HEK293 (cell line): ENCODE results near the gene ASCL4.
A peak's percentile ranks its signal among the peaks of the same experiment; 100 is the strongest.

Source experiments
- CTCF ChIA-PET: fragments of 350-600 bp; formaldehyde crosslinking; extraction: SDS; loops from one replicate; lab custom pipeline; 2021; ENCODE audit warnings: antibody characterized with exemption; lab: Yijun Ruan, JAX
- POLR2A ChIA-PET: fragments of 300-600 bp; formaldehyde crosslinking; extraction: SDS; loops from one replicate; lab custom pipeline; 2020; ENCODE audit warnings: antibody characterized with exemption, inconsistent platforms; lab: Yijun Ruan, JAX
- H3K27ac ChIP-seq: fragments of 200-500 bp; sonication (Bioruptor generic); 2 replicates; pipeline ENCODE4 v1.5.1; 2014; ENCODE audit warnings: low read depth, low read length, control low read depth, inconsistent platforms; ENCODE audit errors: extremely low read depth
- H3K36me3 ChIP-seq, 2 experiments: fragments of 200-500 bp in 1 of 2; sonication (Bioruptor generic) in 1 of 2; 1 replicate in 1 of 2; 2 replicates in 1 of 2; pipeline ENCODE4 v1.5.1; 2014 to 2017; ENCODE audit warnings: inconsistent platforms in 2 of 2, low read length in 2 of 2; ENCODE audit not compliant: control insufficient read depth in 2 of 2, insufficient read depth in 1 of 2
- H3K4me1 ChIP-seq: fragments of 200-500 bp; sonication (Bioruptor generic); 2 replicates; pipeline ENCODE4 v1.5.1; 2014; ENCODE audit warnings: mild to moderate bottlenecking, low read length, inconsistent platforms; ENCODE audit not compliant: control insufficient read depth, insufficient read depth
- H3K4me3 ChIP-seq: 2 replicates; pipeline ENCODE4 v1.5.1; 2011; ENCODE audit warnings: low read depth, mild to moderate bottlenecking, control low read depth, low read length, moderate library complexity
- H3K9me3 ChIP-seq: fragments of 200-500 bp; sonication (Bioruptor generic); 2 replicates; pipeline ENCODE4 v1.5.1; 2014; ENCODE audit warnings: low read depth, low read length, inconsistent platforms; ENCODE audit not compliant: control insufficient read depth, insufficient read depth
- FEZF1 ChIP-seq: fragments of 450-650 bp; formaldehyde crosslinking; IDR thresholded peaks from 2 replicates; pipeline ENCODE4 v1.5.1; 2016; ENCODE audit warnings: missing biosample characterization, missing genetic modification characterization
- GFI1B ChIP-seq: fragments of 450-650 bp; formaldehyde crosslinking; IDR thresholded peaks from 2 replicates; pipeline ENCODE4 v1.5.1; 2016; ENCODE audit warnings: missing biosample characterization, missing genetic modification characterization
- GLI4 ChIP-seq: fragments of 450-650 bp; formaldehyde crosslinking; IDR thresholded peaks from 2 replicates; pipeline ENCODE4 v1.5.1; 2016; ENCODE audit warnings: missing biosample characterization, missing genetic modification characterization
- GLIS1 ChIP-seq: fragments of 450-650 bp; formaldehyde crosslinking; IDR thresholded peaks from 2 replicates; pipeline ENCODE4 v1.5.1; 2016; ENCODE audit warnings: missing biosample characterization, missing genetic modification characterization
- GLIS2 ChIP-seq: fragments of 450-650 bp; formaldehyde crosslinking; IDR thresholded peaks from 2 replicates; pipeline ENCODE4 v1.5.1; 2016; ENCODE audit warnings: missing biosample characterization, missing genetic modification characterization
- KLF1 ChIP-seq: fragments of 450-650 bp; formaldehyde crosslinking; IDR thresholded peaks from 2 replicates; pipeline ENCODE4 v1.5.1; 2016; ENCODE audit warnings: missing biosample characterization, missing genetic modification characterization
- KLF16 ChIP-seq: fragments of 450-650 bp; formaldehyde crosslinking; IDR thresholded peaks from 2 replicates; pipeline ENCODE4 v1.5.1; 2017; ENCODE audit warnings: missing biosample characterization, missing genetic modification characterization
- MZF1 ChIP-seq: fragments of 450-650 bp; formaldehyde crosslinking; IDR thresholded peaks from 2 replicates; pipeline ENCODE4 v1.5.1; 2017; ENCODE audit warnings: missing biosample characterization, missing genetic modification characterization, borderline replicate concordance
- OVOL3 ChIP-seq: fragments of 450-650 bp; formaldehyde crosslinking; IDR thresholded peaks from 2 replicates; pipeline ENCODE4 v1.5.1; 2016; ENCODE audit warnings: missing biosample characterization, missing genetic modification characterization
- TRIM28 ChIP-seq: IDR thresholded peaks from 2 replicates; pipeline ENCODE4 v1.6.1; 2011; ENCODE audit warnings: low read length, control low read depth, borderline replicate concordance
- ZBTB21 ChIP-seq: fragments of 450-650 bp; formaldehyde crosslinking; IDR thresholded peaks from 2 replicates; pipeline ENCODE4 v1.5.1; 2017; ENCODE audit warnings: missing biosample characterization, missing genetic modification characterization
- ZBTB8A ChIP-seq: fragments of 450-650 bp; formaldehyde crosslinking; IDR thresholded peaks from 2 replicates; pipeline ENCODE4 v1.5.1; 2016; ENCODE audit warnings: missing biosample characterization, missing genetic modification characterization
- ZNF140 ChIP-seq: fragments of 450-650 bp; formaldehyde crosslinking; IDR thresholded peaks from 2 replicates; pipeline ENCODE4 v1.5.1; 2016; ENCODE audit warnings: missing biosample characterization, missing genetic modification characterization
- ZNF202 ChIP-seq: fragments of 450-650 bp; formaldehyde crosslinking; IDR thresholded peaks from 2 replicates; pipeline ENCODE4 v1.5.1; 2016; ENCODE audit warnings: missing biosample characterization, missing genetic modification characterization, borderline replicate concordance
- ZNF214 ChIP-seq: fragments of 450-650 bp; formaldehyde crosslinking; IDR thresholded peaks from 2 replicates; pipeline ENCODE4 v1.5.1; 2017; ENCODE audit warnings: missing biosample characterization, mild to moderate bottlenecking, missing genetic modification characterization, borderline replicate concordance
- ZNF24 ChIP-seq: fragments of 450-650 bp; formaldehyde crosslinking; IDR thresholded peaks from 2 replicates; pipeline ENCODE4 v1.5.1; 2016; ENCODE audit warnings: missing biosample characterization, missing genetic modification characterization
- ZNF335 ChIP-seq: fragments of 450-650 bp; formaldehyde crosslinking; conservative IDR thresholded peaks from 2 replicates; pipeline ENCODE4 v1.5.1; 2016; ENCODE audit warnings: missing biosample characterization, missing genetic modification characterization
- ZNF366 ChIP-seq: fragments of 450-650 bp; formaldehyde crosslinking; conservative IDR thresholded peaks from 2 replicates; pipeline ENCODE4 v1.5.1; 2016; ENCODE audit warnings: missing biosample characterization, missing genetic modification characterization
- ZNF391 ChIP-seq: fragments of 450-650 bp; formaldehyde crosslinking; IDR thresholded peaks from 2 replicates; pipeline ENCODE4 v1.5.1; 2016; ENCODE audit warnings: low read depth, missing biosample characterization, missing genetic modification characterization, borderline replicate concordance
- ZNF48 ChIP-seq: fragments of 450-650 bp; formaldehyde crosslinking; IDR thresholded peaks from 2 replicates; pipeline ENCODE4 v1.5.1; 2016; ENCODE audit warnings: missing biosample characterization, missing genetic modification characterization
- ZNF514 ChIP-seq: fragments of 450-650 bp; formaldehyde crosslinking; IDR thresholded peaks from 2 replicates; pipeline ENCODE4 v1.5.1; 2016; ENCODE audit warnings: missing biosample characterization, missing genetic modification characterization
- ZNF529 ChIP-seq: fragments of 450-650 bp; formaldehyde crosslinking; IDR thresholded peaks from 2 replicates; pipeline ENCODE4 v1.5.1; 2017; ENCODE audit warnings: missing genetic modification characterization, missing biosample characterization; ENCODE audit not compliant: insufficient replicate concordance
- ZNF548 ChIP-seq: fragments of 450-650 bp; formaldehyde crosslinking; IDR thresholded peaks from 2 replicates; pipeline ENCODE4 v1.5.1; 2016; ENCODE audit warnings: missing biosample characterization, missing genetic modification characterization
- ZNF561 ChIP-seq: fragments of 450-650 bp; IDR thresholded peaks from 2 replicates; pipeline ENCODE4 v1.5.1; 2018; ENCODE audit warnings: missing biosample characterization, missing genetic modification characterization, borderline replicate concordance
- ZNF596 ChIP-seq: fragments of 450-650 bp; IDR thresholded peaks from 2 replicates; pipeline ENCODE4 v1.5.0; 2018; ENCODE audit warnings: missing biosample characterization, mild to moderate bottlenecking, missing genetic modification characterization, moderate library complexity
- ZNF600 ChIP-seq: fragments of 450-650 bp; formaldehyde crosslinking; IDR thresholded peaks from 2 replicates; pipeline ENCODE4 v1.5.1; 2016; ENCODE audit warnings: missing biosample characterization, missing genetic modification characterization
- ZNF610 ChIP-seq: fragments of 450-650 bp; formaldehyde crosslinking; IDR thresholded peaks from 2 replicates; pipeline ENCODE4 v1.5.1; 2016; ENCODE audit warnings: missing biosample characterization, missing genetic modification characterization, borderline replicate concordance
- ZNF629 ChIP-seq: fragments of 450-650 bp; formaldehyde crosslinking; IDR thresholded peaks from 2 replicates; pipeline ENCODE4 v1.5.1; 2017; ENCODE audit warnings: missing biosample characterization, missing genetic modification characterization
- ZNF658 ChIP-seq: fragments of 450-650 bp; formaldehyde crosslinking; IDR thresholded peaks from 2 replicates; pipeline ENCODE4; 2016; ENCODE audit warnings: missing biosample characterization, missing genetic modification characterization
- ZNF670 ChIP-seq: fragments of 450-650 bp; formaldehyde crosslinking; IDR thresholded peaks from 2 replicates; pipeline ENCODE4 v1.5.1; 2016; ENCODE audit warnings: missing biosample characterization, missing genetic modification characterization, low read depth
- ZNF677 ChIP-seq: fragments of 450-650 bp; IDR thresholded peaks from 2 replicates; pipeline ENCODE4 v1.5.0; 2018; ENCODE audit warnings: missing biosample characterization, mild to moderate bottlenecking, missing genetic modification characterization, moderate library complexity
- ZNF701 ChIP-seq: fragments of 450-650 bp; formaldehyde crosslinking; IDR thresholded peaks from 2 replicates; pipeline ENCODE4 v1.5.1; 2016; ENCODE audit warnings: missing biosample characterization, missing genetic modification characterization
- ZNF777 ChIP-seq: fragments of 450-650 bp; formaldehyde crosslinking; IDR thresholded peaks from 2 replicates; pipeline ENCODE4 v1.5.1; 2017; ENCODE audit warnings: missing biosample characterization, missing genetic modification characterization, borderline replicate concordance
- TF ChIP-seq, protein P1 (sequence below): fragments of 450-650 bp; formaldehyde crosslinking; IDR thresholded peaks from 2 replicates; pipeline ENCODE4 v1.5.1; 2016; ENCODE audit warnings: missing biosample characterization, missing genetic modification characterization
- TF ChIP-seq, protein P2 (sequence below): fragments of 450-650 bp; formaldehyde crosslinking; conservative IDR thresholded peaks from 2 replicates; pipeline ENCODE4 v1.5.1; 2016; ENCODE audit warnings: low read depth, missing biosample characterization, missing genetic modification characterization

ASCL4 gene

DNA sequence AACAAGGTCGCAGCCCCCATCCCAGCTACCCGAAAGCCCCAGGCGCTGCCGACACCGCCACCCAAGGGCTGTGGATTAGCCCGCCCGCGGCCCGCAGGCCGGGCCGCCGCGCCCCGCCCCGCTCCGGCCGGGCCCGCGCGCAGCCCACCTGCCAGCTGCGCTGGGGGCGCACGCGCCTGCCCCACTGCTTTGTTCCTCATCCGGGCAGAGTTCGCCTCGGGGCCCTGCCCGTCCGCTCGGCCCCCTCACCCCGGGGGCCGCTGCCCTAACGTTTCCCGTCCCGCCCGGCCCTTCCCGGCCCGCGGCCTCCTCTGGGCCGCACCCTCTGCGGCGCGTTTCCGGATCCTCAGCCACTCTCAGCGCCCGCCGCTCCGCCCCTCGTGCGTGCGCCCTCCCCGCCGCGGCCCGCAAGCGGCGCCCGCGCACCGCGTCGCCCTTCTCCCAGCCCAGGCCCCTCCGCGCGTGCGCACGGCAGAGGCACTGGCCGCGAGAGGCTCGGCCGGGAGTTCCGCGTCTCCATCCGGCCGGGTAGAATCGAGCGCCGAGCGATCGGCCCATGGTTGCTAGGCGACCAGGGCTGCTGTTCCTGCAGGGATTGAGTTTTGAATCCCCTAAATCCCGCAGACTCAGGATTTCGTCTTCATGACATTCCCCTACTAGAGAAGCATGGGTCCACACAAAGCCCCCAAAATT is 13.5 kb upstream of the ASCL4 start, which contains the start of gene PRDM4 (continued):
- TF ChIP-seq ZNF596 (tag by site-specific recombination) (peak; percentile 44; the same call in 1 of the 2 replicates), ZNF701 (tag by site-specific recombination) (no peak), ZNF629 (no peak; the same call in 1 of the 2 replicates), GFI1B (tag by site-specific recombination) (peak; percentile 13; the same call in 1 of the 2 replicates), ZNF561 (tag by site-specific recombination) (peak; percentile 93), ZNF777 (tag by site-specific recombination) (no peak), KLF16 (tag by site-specific recombination) (no peak), ZNF514 (tag by site-specific recombination) (no peak), MZF1 (tag by site-specific recombination) (peak; percentile 98)
- TF ChIP-seq, protein P1, sequence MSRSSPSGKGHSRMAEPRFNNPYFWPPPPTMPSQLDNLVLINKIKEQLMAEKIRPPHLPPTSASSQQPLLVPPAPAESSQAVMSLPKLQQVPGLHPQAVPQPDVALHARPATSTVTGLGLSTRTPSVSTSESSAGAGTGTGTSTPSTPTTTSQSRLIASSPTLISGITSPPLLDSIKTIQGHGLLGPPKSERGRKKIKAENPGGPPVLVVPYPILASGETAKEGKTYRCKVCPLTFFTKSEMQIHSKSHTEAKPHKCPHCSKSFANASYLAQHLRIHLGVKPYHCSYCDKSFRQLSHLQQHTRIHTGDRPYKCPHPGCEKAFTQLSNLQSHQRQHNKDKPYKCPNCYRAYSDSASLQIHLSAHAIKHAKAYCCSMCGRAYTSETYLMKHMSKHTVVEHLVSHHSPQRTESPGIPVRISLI (tag by site-specific recombination): no peak
- TF ChIP-seq, all 188 proteins: peak for 25

DNA sequence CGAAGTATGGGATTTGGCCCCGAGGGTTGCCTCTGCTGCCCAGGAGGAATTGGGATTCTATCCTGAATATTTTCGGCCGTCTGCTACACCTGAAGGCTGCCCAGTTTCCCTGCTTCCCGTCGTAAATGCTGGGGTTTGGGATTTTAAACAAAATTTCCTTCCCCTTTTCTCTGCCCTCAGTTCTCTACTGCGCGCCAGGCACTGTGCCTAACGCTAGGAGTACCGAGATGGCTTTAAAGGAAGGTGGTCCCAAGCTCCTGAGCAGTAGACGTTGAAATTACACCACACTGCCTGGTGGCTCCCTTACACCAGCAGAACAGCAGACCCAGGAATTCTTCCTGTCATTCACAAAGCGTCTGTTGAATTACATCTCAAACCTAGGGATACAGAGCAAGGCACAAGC is 13.0 kb upstream of the ASCL4 start:
- CTCF ChIA-PET: interaction anchor here (0.8 kb wide), 1 partner anchor 124 kb away, joined by 3 read pairs; no protein-coding TSS in a partner anchor
- TF ChIP-seq ZNF600 (tag by site-specific recombination) (peak; percentile 61), GFI1B (tag by site-specific recombination) (no peak), MZF1 (tag by site-specific recombination) (0 out of 2 replicates have a peak, but pooled peaks have one; percentile 44), OVOL3 (tag by site-specific recombination) (no peak), ZNF658 (no peak), ZBTB21 (tag by site-specific recombination) (no peak), ZNF548 (no peak), ZNF202 (tag by site-specific recombination) (no peak), FEZF1 (no peak), ZBTB8A (tag by site-specific recombination) (no peak), ZNF610 (no peak), ZNF140 (tag by site-specific recombination) (no peak), TRIM28 (no peak), ZNF677 (no peak), ZNF366 (tag by site-specific recombination) (no peak), GLIS1 (tag by site-specific recombination) (no peak), ZNF214 (tag by site-specific recombination) (no peak), ZNF670 (tag by site-specific recombination) (no peak), KLF1 (tag by site-specific recombination) (no peak), GLI4 (tag by site-specific recombination) (no peak), ZNF529 (tag by site-specific recombination) (no peak), ZNF335 (tag by site-specific recombination) (peak; percentile 97), ZNF24 (tag by site-specific recombination) (no peak), GLIS2 (tag by site-specific recombination) (no peak), ZNF391 (tag by site-specific recombination) (no peak), ZNF48 (tag by site-specific recombination) (no peak)
- TF ChIP-seq, protein P2, sequence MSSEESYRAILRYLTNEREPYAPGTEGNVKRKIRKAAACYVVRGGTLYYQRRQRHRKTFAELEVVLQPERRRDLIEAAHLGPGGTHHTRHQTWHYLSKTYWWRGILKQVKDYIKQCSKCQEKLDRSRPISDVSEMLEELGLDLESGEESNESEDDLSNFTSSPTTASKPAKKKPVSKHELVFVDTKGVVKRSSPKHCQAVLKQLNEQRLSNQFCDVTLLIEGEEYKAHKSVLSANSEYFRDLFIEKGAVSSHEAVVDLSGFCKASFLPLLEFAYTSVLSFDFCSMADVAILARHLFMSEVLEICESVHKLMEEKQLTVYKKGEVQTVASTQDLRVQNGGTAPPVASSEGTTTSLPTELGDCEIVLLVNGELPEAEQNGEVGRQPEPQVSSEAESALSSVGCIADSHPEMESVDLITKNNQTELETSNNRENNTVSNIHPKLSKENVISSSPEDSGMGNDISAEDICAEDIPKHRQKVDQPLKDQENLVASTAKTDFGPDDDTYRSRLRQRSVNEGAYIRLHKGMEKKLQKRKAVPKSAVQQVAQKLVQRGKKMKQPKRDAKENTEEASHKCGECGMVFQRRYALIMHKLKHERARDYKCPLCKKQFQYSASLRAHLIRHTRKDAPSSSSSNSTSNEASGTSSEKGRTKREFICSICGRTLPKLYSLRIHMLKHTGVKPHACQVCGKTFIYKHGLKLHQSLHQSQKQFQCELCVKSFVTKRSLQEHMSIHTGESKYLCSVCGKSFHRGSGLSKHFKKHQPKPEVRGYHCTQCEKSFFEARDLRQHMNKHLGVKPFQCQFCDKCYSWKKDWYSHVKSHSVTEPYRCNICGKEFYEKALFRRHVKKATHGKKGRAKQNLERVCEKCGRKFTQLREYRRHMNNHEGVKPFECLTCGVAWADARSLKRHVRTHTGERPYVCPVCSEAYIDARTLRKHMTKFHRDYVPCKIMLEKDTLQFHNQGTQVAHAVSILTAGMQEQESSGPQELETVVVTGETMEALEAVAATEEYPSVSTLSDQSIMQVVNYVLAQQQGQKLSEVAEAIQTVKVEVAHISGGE (tag by site-specific recombination): no peak

More for the DNA sequence above, 13.0 kb upstream of the ASCL4 start:
- Histone ChIP-seq H3K36me3 (peaks cover 23 to 27% of the 10 kb centered on the region in 2 experiments), H3K27ac (no peak overlapping the region; the same call in 1 of the 2 replicates), H3K4me1 (peaks cover 6% of the 10 kb centered on the region), H3K4me3 (peak overlapping the region; percentile 80), H3K9me3 (no peaks in the 10 kb centered on the region)
- POLR2A ChIA-PET: interaction anchor here (0.8 kb wide), 1 partner anchor 442 kb away, joined by 3 read pairs; no protein-coding TSS in a partner anchor
